NOMO-1 treated with DMSO at 0.1 percent for 48 hours (cell line): ENCODE data around the gene PRDM2.

Experiments
- DNase-seq: peaks from one replicate; lab custom pipeline; 2025; ENCODE audit not compliant: unreplicated experiment; lab: John Stamatoyannopoulos, UW

The PRDM2 gene

GRCh38 chr1:13786541-13786940 lies 86.6 kb downstream of the PRDM2 start:
- no peak for DNase-seq

DNA sequence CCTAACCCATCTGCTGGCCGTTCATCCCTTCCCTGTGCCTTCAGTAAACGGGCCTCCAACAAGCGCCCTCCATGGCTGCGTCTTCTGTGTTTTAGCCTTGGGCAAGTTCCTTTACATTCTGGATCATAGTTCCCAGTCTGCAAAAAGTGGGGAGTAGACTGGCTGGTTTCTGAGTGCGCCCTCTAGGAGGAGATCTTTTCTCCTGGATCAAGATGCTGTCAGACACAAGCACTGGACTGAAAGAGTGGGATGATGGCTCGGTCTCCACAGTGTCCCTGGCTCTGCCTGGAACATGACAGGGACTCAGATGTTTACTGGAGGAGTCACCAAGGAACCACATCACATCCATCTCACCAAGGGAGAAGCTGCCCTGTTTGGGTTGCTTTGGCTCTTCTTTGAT lies 88.8 kb downstream of the PRDM2 start:
- no peak for DNase-seq

DNA sequence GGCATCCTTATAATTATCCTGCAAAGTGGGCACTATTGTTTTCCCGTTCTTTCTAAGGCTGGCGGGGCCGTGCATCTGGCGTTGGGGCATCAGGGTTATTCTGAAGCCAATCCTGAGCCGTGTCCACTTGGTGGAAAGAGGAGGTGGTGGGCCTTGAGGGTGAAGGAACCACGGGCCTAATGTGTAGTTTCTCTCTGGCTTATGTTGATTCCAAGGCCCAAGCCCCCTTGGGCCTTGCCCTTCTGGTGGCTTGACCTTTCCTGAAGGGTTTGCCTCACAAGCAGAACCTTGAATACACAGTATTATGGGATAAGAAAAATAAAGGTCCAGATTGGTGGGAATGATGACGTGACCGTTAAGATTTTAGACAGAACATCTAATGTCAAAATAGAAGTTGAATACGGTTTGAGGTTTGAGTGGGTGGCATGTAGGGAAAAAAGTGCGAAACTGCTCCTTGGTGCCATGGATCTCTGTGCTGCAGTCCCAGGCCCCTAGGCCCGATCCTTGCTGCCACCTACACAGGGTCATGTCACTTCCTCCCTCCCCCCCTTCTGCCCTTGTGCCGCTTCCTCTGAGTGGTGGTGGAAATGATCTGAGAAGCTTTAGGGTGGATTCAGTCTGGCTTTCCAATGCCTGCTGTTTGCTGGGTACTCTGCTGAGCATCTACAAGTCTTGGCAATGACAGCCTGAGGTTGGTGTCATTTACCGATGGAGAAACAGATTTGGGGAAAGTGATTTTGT lies 90.5 kb downstream of the PRDM2 start:
- no peak for DNase-seq

DNA sequence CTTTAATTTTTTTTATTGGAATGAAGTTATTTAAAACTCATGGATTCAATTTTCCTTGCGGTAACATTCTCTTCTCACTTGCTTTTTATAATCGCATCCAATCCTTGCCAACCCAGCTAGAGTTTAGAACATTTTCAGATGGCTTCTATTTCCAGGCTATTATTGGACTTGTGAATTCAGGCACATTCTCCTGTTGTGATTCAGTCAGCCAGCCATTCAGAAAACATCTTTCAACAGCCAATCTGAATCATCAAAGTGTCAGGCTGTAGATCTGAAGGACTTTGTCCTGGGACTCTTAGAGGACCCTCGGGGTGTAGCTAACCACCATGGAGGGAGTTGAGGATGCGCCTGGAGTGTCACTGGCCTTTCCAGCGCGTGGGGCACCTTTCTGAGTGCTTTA lies 92.4 kb downstream of the PRDM2 start:
- no peak for DNase-seq

DNA sequence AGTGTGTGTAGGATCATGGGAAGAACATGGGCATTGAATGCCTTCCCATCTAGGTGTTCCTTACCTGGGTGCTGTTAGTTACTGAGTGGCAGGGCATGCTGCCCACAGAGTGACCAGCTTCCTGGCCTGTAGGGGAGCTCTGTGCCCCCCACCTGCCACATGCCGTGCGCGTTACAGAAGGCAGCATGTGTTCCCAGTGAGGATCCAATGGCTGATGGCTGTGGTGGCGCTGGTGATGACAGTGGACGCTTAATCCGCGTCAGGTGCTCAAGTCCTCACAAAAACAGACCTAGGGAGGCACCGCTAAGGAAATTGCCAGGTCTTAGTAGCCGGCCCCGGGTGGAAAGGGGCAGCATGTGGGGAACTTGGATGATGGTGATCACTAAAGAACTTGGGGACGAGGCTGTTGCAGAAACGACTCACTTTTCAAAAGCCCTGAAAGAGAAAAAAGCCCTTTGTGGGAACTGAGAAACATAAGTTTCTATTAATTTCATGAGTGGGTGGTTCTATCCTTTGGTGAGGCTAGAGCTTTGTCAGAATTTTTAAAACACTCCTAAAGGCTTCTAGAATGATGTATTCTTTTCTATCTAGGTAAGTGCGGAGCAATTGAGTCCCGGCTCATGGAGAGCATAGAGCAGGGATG lies 93.2 kb downstream of the PRDM2 start:
- DNase-seq, result no peak

DNA sequence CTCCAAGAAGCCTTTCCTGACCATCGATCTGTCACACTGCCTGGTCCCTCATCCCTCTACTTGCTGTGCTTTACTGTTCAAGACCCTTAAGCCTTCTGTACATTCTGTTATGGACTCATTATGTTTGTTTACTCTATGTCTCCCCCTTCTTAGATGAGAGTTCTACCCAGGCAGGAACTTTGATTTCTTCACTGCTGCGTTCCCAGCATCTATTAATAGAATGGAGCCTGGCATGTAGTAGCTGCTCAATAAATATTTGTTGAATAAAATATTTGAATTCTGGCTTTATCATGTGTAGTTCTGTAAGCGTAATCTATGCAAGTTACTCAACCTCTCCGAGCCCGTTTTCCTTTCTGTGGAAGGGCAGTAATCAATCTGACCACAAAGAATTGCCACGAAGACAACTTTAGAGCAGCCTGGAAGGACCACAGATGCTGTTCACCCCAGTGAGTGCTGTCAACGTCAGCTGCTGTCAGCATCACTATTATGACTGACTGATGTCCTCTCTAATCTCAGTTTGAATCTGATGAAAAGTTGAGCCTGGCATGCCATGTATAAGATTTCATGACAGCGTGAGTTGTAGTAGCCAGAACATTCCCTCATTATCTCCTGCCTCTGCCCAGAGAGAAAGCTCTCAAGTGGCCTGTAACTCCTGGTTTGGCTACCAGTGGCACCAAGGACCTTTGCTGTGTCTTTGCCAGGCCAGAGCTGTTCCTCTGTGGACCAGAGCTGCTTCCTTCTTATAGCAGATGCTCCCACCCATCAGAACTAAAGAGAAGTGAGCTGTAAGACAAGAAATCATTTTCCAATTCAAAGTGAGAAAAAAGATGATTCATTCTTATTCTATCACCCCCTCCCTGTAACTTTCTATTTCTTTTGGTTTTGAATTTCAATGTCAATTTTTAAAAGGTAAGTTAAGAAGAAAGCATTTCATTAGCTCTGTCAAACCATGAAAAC lies 94.5 kb downstream of the PRDM2 start:
- no peak for DNase-seq

GRCh38 chr1:13797397-13797796 lies 97.4 kb downstream of the PRDM2 start:
- DNase-seq, result no peak

DNA sequence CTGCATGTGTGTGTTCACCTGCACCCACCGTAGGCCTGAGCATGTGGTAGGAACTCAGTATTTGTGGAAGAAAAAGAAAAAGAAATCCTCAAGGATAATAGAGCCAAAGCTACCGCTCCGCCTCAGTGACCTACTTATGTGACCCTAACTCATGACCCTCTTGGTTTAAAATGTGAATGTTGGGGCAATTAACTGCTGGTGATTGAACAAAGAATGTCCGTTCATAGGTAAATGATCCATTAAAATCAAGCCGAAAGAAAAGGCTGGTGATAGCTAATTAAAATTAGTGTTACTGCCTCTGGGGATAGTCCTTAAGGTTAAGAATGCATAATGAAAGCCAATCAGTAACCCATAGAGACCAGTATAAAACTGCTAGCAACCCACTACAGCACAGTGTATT lies 98.1 kb downstream of the PRDM2 start:
- no peak for DNase-seq

DNA sequence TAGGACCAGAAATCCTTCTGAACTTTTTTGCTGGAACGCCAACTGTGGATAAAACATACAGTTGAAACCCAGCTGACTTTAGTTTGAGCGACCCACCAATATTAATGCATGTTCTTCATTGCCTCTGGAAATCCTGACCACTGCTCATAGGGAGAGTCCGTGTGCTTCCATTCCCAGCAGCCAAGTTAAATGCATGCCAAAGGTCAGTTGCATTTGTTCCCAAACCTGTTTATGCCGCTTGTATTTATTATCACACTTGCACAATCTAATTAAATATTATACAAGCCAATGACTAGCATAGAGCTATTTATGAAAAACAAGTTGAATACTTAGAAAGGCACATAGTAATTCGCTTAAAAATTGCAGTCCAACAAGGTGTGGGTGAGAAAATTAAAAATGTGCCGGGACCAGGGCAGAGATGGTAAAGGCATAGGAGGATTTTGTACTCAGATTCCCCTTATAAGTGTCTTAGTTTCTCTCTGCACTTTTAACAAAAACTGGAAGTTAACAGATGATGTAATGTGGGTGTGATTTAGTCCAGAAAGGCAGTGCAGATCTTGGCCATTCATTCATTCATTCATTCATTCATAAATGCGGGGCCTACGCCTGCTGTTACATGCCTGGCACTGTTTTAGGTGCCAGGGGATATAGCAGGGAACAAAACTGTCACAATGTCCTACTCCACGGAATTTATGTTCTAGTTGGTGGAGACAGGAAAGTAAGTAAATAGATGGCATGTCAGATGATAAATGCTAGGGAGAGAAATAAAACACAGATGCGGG lies 99.7 kb downstream of the PRDM2 start:
- DNase-seq, result no peak

DNA sequence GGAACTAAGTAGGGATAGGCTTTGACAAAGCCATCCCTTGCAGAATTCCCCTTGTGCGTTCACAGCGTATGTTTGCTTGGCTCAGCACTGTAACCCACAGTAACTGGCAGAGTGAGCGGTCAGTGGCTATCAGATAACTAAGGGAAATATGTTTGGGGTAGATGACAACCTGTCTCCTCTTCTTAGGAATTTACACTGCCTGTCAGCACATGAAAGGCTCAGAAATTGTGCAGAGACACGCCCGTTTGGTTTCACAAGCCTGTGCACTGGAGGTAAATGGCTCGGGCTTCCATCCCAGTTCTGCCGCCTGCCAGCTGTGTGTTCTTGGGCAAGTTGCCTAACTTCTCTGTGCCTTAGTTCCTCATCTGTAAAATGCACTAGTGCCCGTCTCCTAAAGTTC lies 101.2 kb downstream of the PRDM2 start:
- DNase-seq, result no peak

DNA sequence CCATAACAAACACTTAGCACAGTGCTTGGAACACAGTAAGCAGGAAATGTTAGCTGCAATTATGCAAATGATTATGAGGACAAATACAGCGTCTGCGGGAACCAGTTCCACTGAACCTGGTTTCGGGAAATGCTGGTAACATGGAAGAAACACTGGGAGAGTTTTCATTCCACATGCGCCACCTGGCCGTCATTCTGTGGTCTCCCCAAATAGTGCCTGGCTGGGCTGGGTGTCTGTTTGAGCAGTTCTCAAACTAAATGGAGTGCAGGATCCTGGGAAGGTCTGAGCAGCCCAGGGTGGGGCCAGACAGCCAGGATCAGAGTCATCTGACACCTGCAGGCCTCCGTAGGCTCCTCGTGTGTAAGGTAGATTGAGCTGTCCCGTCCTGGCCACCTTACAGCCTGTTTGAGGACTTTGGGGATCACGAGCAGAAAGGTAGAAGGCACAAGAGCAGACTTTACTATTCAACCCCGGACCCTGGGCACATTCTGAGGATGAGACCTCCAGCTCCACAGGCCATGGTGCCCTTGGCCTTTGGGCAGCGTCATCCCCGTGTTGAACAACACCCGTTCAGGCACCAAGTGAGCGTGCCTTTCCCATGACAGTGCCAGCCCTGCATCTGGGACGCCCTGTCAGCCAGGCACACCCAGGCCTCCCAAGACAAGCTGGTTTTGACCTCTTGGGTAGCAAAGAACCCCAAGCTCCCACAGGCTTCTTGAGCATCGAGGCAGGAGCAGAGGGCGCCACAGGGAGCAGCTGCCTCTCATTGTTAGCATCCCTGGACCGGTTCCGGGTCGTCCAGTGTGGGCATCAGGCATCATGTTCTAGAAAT lies 101.9 kb downstream of the PRDM2 start:
- DNase-seq, result no peak

DNA sequence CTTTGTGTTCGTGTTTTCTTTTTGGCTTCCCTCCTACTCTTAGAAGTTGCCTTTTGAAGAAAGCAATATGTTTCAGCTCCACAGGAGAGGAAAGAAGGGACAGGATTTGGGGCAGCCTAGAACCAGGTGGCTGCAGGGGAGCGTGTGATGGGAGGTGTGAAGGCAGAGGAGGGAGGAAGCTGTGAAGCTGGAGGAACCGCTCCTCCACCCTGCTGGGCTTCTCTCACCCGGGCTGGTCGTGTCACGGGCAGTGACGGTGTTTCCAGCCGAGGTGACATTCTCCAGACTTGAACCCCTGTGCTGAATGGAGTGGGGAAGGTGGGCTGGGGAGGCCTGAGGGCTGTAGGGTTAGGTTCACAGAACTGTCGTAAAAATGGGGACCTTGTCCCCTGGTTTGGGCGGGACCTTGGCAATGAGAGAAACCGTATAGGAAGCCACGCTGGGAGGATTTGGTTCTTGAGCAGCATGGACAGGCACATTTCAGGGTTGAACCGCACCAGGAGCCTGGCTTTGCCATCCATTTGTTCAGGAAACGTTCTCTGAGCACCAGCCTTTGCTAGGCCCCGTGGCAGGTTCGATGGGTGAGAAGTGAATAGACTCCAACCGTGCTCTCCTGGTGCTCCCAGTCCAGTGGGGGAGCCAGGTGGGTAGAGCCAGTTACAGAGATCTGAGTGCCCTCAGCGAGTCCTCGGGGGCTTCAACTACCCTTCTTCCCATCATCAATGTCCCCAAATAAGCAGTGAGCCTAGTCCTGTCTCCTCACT lies 103.0 kb downstream of the PRDM2 start:
- no peak for DNase-seq

DNA sequence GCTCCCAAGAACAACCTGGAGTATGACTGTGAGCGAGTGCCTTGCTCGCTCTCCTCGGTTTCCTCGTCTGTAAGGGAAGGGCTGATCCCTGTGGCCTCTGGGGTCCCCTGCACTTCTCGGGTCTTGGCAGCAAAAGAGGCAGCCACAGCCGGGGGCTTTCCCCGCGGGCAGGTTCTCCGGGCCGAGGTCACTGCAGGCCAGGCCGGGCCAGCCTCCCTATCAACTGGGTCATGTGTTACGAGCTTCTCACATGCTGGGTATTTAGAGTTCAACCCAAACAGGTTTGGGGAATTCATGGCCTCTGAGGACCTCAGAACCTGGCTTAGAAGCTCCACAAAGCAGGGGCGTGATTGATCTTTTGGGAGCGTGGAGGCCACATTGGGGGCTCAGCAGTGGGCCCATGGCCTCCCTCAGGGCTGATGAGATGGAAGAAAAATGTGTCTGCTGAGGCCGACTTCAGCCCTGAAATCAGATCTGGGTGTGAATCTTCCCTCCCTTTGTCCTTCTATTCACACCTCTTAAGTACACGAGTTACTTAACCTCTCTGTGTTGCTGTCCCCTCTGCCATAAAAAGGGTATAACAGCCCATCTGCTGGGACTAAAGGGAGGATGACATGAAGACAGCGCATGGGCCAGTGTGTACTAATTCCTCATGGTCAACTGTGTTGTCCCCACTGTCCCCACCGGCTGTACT lies 103.7 kb downstream of the PRDM2 start:
- DNase-seq, result no peak

DNA sequence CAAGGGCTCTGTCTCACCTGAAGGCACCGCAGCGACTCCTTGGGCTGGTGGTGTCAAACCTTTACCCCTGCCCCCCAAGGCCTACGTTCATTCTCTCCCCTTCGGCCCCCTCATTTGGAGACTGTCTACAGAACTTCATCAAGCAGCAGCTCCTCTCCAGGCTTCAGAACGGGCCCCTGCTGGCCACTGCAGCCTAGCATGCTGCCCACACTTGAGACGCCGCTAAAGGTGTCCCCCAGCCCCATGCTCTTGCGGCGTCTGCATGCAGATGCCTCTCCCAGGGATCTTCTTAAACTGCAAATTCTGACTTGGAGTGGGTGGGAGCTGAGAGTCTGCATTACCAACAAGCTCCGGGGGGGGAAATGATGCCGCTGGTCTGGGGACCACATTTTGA lies 104.2 kb downstream of the PRDM2 start:
- no peak for DNase-seq

GRCh38 chr1:13805431-13805830 lies 105.4 kb downstream of the PRDM2 start:
- DNase-seq, result no peak

DNA sequence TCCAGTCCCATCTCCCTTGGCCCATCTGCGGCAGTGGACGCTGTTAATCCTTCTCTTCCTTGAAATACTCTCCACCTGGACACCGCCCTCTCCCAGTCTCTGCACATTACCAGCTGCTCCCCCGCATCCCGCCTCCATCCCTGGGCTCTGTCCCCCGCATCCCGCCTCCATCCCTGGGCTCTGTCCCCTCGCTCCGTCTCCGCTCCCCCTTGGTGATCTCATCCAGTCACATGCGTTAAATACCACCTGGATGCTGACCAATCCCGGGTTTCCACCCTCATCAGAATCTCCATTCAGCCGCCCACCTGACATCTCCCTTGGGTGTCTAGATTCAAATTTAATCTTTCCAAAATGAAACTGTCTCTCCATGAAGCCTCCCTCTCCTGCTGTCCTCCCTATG lies 106.1 kb downstream of the PRDM2 start:
- DNase-seq, result no peak

DNA sequence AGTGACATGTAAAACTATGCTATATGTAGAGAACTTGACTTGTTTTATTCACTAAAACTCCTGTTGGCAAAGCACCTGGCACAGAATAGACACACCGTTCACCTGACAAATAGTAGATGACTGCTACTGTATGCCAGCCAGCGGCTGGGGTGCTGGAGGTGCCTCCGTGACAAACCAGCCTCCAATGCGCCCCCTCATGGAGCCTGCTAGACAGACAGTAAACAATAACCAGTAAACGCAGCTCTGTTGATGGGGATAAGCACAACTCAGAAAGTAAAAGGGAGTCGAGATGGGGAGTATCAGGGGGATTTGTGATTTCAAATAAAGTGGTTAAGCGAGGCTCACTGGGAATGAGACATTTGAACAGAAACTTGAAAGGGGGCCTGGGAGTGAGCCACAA lies 107.2 kb downstream of the PRDM2 start:
- DNase-seq, result no peak

DNA sequence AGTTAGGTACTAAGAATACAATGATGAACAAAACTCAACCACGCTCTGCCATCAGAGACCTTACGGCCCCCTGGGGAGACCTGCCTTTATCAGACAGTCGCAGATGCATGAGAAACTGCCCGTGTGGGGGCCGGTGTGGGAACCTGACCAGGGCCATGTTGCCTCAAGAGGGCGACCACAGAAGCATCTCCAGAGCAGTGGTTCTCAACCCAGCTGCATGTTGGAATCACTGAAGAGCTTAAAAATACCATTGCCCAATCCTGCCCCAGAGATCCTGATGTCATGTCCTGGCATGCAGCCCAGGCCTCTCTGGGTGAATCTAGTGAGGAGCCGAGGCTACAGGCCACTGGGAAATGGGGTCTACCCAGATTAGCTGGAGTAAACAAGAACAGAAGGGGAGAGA lies 108.7 kb downstream of the PRDM2 start:
- DNase-seq, result no peak
